Stomach (tissue), 9 donors: Measurements from ENCODE around the gene ACKR1. TPM values are rescaled to one million over a fixed set of nuclear protein-coding genes. Genes with fewer than 3 reads are reported as not detected.

ENCODE experiments used
- DNase-seq, 2 donors: peaks; one replicate each; pipeline versions ENCODE4 v3.0.0 to v3.0.0-alpha.2; 2013 to 2019
- H3K27ac ChIP-seq, 5 donors: fragments of 200-600 bp in 4 of 5; sonication (generic) in 4 of 5; one replicate each; pipeline ENCODE4 v1.5.1; 2013 to 2019; ENCODE audit warnings: mild to moderate bottlenecking in 1 of 5, moderate library complexity in 1 of 5
- H3K27me3 ChIP-seq, 3 donors: fragments of 200-600 bp; sonication (generic); one replicate each; pipeline ENCODE4 v1.5.1; 2017 to 2019; ENCODE audit warnings: mixed run types in 1 of 3
- H3K36me3 ChIP-seq, 4 donors: fragments of 200-600 bp; sonication (generic); 1 replicate in 3 of 4; 2 replicates in 1 of 4; pipeline ENCODE4 v1.5.1; 2016 to 2019
- H3K4me1 ChIP-seq, 4 donors: fragments of 200-600 bp; sonication (generic); one replicate each; pipeline ENCODE4 v1.5.1; 2016 to 2019
- H3K4me3 ChIP-seq, 4 donors: fragments of 200-600 bp; sonication (generic) in 3 of 4; one replicate each; pipeline ENCODE4 v1.5.1; 2016 to 2019; ENCODE audit warnings: mild to moderate bottlenecking in 1 of 4
- H3K9me3 ChIP-seq, 4 donors: fragments of 200-600 bp; sonication (generic); one replicate each; pipeline ENCODE4 v1.5.1; 2016 to 2019
- CTCF ChIP-seq, 7 experiments: fragments of 450-650 bp in 4 of 7; fragments of 200-600 bp in 3 of 7; sonication (generic) in 3 of 7; IDR thresholded peaks; one replicate each; pipeline ENCODE4 v1.5.1; 2016 to 2019; ENCODE audit warnings: antibody characterized with exemption in 7 of 7, control low read depth in 2 of 7, mild to moderate bottlenecking in 1 of 7
- EP300 ChIP-seq: sonication (generic); formaldehyde crosslinking; IDR thresholded peaks from one replicate; pipeline ENCODE4 v1.6.1; 2017; ENCODE audit warnings: antibody characterized with exemption
- POLR2A ChIP-seq, 4 donors: fragments of 450-650 bp; IDR thresholded peaks; one replicate each; pipeline ENCODE4 v1.6.1; 2016; ENCODE audit warnings: antibody characterized with exemption in 4 of 4, control low read depth in 2 of 4, mild to moderate bottlenecking in 1 of 4, moderate library complexity in 1 of 4
- POLR2AphosphoS5 ChIP-seq, 3 donors: sonication (generic); formaldehyde crosslinking; IDR thresholded peaks; one replicate each; pipeline ENCODE4 v1.6.1; 2016; ENCODE audit warnings: antibody characterized with exemption in 3 of 3
- WGBS, 5 donors: extraction: QIAGEN DNeasy Blood & Tissue Kit in 3 of 5; methylation state at CpG; one replicate each; pipeline versions ENCODE4 v1.1.5 to v1.1.7; 2013 to 2018; 5-methylcytosine and 5-hydroxymethylcytosine counted together
- intact Hi-C: fragments of 100-400 bp; cut with DNase I; formaldehyde crosslinking; loops from one replicate; pipeline ENCODE4 v1.15.1; 2023; ENCODE audit warnings: low total_unique reads
- polyA plus RNA-seq, 3 donors: library from polyadenylated mRNA; stranded (reverse); fragments of 200-250 nt; gene quantifications; one replicate each; pipeline ENCODE4 v1.2.3, GENCODE V29; 2013
- total RNA-seq, 5 donors: library from RNA; depleted of rRNA; stranded (reverse); fragments of >200 nt; gene quantifications; one replicate each; pipeline versions ENCODE4 v1.1.0 to v1.2.3, GENCODE V29; 2014 to 2016
- donor health status: healthy with polysubstance abuse.
- donor health status: Bipolar disorder and iron deficiency.
- donor health status: healthy.

The ACKR1 gene
- total and polyA plus RNA-seq, 8 donors: 4.3 to 41.3 (median 12.4) TPM

GRCh38 chr1:159222075-159222865 lies 17.6 kb downstream of the ACKR1 start:
- Histone ChIP-seq H3K36me3 (no peaks in the 10 kb centered on the region), H3K4me1 (no peaks in the 10 kb centered on the region), H3K9me3 (no peaks in the 10 kb centered on the region), H3K27ac (no peak overlapping the region), H3K27me3 (peaks cover 0 to 43% (median 0%) of the 10 kb centered on the region in 3 donors), H3K4me3 (no peak overlapping the region)
- DNase-seq: no peak
- intact Hi-C loops: no loop called here
- WGBS, 5 donors: 84 to 90% (median 89%) methylated on average over 5 of the region's 5 CpGs
- no peak for TF ChIP-seq CTCF (IDR thresholded peaks at IDR 0.05)
- no peak for TF ChIP-seq POLR2A (IDR thresholded peaks at IDR 0.05)
- TF ChIP-seq POLR2AphosphoS5 (IDR thresholded peaks at IDR 0.05): no peak
- TF ChIP-seq EP300: no peak

GRCh38 chr1:159223004-159223403 lies 18.3 kb downstream of the ACKR1 start:
- 21 to 58% (median 32%) methylated on average over 2 of the region's 2 CpGs for WGBS, 5 donors

GRCh38 chr1:159228554-159228953 lies 23.9 kb downstream of the ACKR1 start:
- TF ChIP-seq EP300 (no peak), CTCF (IDR thresholded peaks at IDR 0.05) (no peak), POLR2AphosphoS5 (IDR thresholded peaks at IDR 0.05) (no peak), POLR2A (IDR thresholded peaks at IDR 0.05) (no peak)
- Histone ChIP-seq H3K36me3 (no peaks in the 10 kb centered on the region), H3K9me3 (no peaks in the 10 kb centered on the region), H3K4me3 (no peak overlapping the region), H3K27me3 (peaks cover 0 to 19% (median 0%) of the 10 kb centered on the region in 3 donors), H3K27ac (no peak overlapping the region), H3K4me1 (no peaks in the 10 kb centered on the region)
- intact Hi-C loops: no loop called here
- no peak for DNase-seq
- 55 to 65% (median 56%) methylated on average over 2 of the region's 2 CpGs for WGBS, 5 donors

More at GRCh38 chr1:159223004-159223403, 18.3 kb downstream of the ACKR1 start:
- Histone ChIP-seq H3K4me1 (no peaks in the 10 kb centered on the region), H3K4me3 (no peak overlapping the region), H3K27me3 (peaks cover 0 to 38% (median 0%) of the 10 kb centered on the region in 3 donors), H3K36me3 (no peaks in the 10 kb centered on the region), H3K27ac (no peak overlapping the region), H3K9me3 (no peaks in the 10 kb centered on the region)
- DNase-seq: no peak
- TF ChIP-seq POLR2A (IDR thresholded peaks at IDR 0.05) (no peak), POLR2AphosphoS5 (IDR thresholded peaks at IDR 0.05) (no peak), EP300 (no peak), CTCF (IDR thresholded peaks at IDR 0.05) (no peak)
- intact Hi-C loops: no loop called here

- TF ChIP-seq POLR2AphosphoS5 (IDR thresholded peaks at IDR 0.05) (no peak), EP300 (no peak), POLR2A (IDR thresholded peaks at IDR 0.05) (no peak), CTCF (IDR thresholded peaks at IDR 0.05) (no peak)
- WGBS, 5 donors: 72 to 77% (median 74%) methylated on average over 8 of the region's 8 CpGs
- H3K27me3 ChIP-seq: peaks cover 0 to 12% (median 0%) of the 10 kb centered on the region in 3 donors
- no peak overlapping the region for H3K4me3 ChIP-seq
- no peaks in the 10 kb centered on the region for H3K36me3 ChIP-seq
- H3K27ac ChIP-seq: no peak overlapping the region
- intact Hi-C loops: no loop called here
- no peaks in the 10 kb centered on the region for H3K4me1 ChIP-seq
- no peak for DNase-seq
- no peaks in the 10 kb centered on the region for H3K9me3 ChIP-seq
Measured at GRCh38 chr1:159229260-159229885, 24.7 kb downstream of the ACKR1 start.
